Thymus (tissue), 11 donors: Measurements from ENCODE around the gene C11orf52. TPM values are rescaled to one million over a fixed set of nuclear protein-coding genes. Genes with fewer than 3 reads are reported as not detected.

Experiments used
- DNase-seq, 9 donors: peaks; one replicate each; pipeline ENCODE4 v3.0.0-alpha.2; 2013; ENCODE audit warnings: low spot score in 9 of 9, low read depth in 6 of 9, missing footprints in 1 of 9
- H3K27ac ChIP-seq, 2 donors: one replicate each; pipeline ENCODE4 v1.5.1; 2013; ENCODE audit warnings: control low read depth in 1 of 2, low read depth in 1 of 2, low read length in 1 of 2, mild to moderate bottlenecking in 1 of 2, moderate library complexity in 1 of 2
- H3K27me3 ChIP-seq, 2 donors: one replicate each; pipeline ENCODE4 v1.5.1; 2013; ENCODE audit warnings: low read length in 1 of 2; ENCODE audit not compliant: control insufficient read depth in 2 of 2, insufficient read depth in 1 of 2
- H3K36me3 ChIP-seq, 2 donors: one replicate each; pipeline ENCODE4 v1.5.1; 2013; ENCODE audit warnings: low read length in 1 of 2, mild to moderate bottlenecking in 1 of 2, moderate library complexity in 1 of 2; ENCODE audit not compliant: control insufficient read depth in 2 of 2, insufficient read depth in 2 of 2
- H3K4me1 ChIP-seq, 2 donors: one replicate each; pipeline ENCODE4 v1.5.1; 2013; ENCODE audit warnings: low read length in 2 of 2; ENCODE audit not compliant: control insufficient read depth in 2 of 2, insufficient read depth in 2 of 2
- H3K4me3 ChIP-seq, 2 donors: one replicate each; pipeline ENCODE4 v1.5.1; 2013; ENCODE audit warnings: low read length in 2 of 2, control low read depth in 1 of 2, mild to moderate bottlenecking in 1 of 2
- H3K9me3 ChIP-seq, 2 donors: one replicate each; pipeline ENCODE4 v1.5.1; 2013; ENCODE audit warnings: low read length in 1 of 2, mild to moderate bottlenecking in 1 of 2; ENCODE audit not compliant: control insufficient read depth in 2 of 2, insufficient read depth in 1 of 2
- WGBS: extraction: QIAGEN DNeasy Blood & Tissue Kit; methylation state at CpG from one replicate; pipeline ENCODE4 v1.1.7; 2013; 5-methylcytosine and 5-hydroxymethylcytosine counted together
- polyA plus RNA-seq: library from polyadenylated mRNA; stranded (reverse); fragments of 200-250 nt; gene quantifications from one replicate; pipeline ENCODE4 v1.2.3, GENCODE V29; 2013
- total RNA-seq: library from RNA; stranded (reverse); fragments of 120-200 nt; gene quantifications from one replicate; pipeline ENCODE4 v1.2.4, GENCODE V29; 2013
- donor health status: healthy.

The C11orf52 gene
- total and polyA plus RNA-seq, 2 donors: 1.3 to 3.6 TPM

DNA sequence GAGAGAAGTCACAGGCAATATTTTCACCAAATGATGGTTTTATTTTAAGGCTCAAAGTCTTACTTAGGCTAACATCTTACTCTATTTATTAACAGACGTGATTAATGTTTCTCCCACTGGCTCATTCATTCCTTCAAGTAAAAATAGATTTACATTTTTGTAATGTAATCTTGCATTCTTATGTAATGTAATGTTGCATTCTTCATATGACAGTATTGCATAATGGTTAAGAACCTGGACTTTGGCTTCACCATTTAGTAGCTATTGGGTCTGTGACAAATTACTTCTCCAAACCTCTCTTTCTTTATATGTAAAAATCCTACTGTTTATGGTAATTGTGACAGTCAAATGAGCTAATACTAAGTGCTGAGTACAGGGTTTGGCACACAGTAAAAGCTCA, 15.2 kb downstream of the C11orf52 start:
- no peaks in the 10 kb centered on the region for H3K9me3 ChIP-seq
- 95% methylated on average over 1 of the region's 1 CpG for WGBS
- H3K27me3 ChIP-seq: peaks cover 0 to 5% of the 10 kb centered on the region in 2 donors
- H3K4me1 ChIP-seq: peaks cover 5 to 28% of the 10 kb centered on the region in 2 donors
- no peak overlapping the region for H3K4me3 ChIP-seq
- no peak for DNase-seq
- no peaks in the 10 kb centered on the region for H3K36me3 ChIP-seq
- no peak overlapping the region for H3K27ac ChIP-seq

DNA sequence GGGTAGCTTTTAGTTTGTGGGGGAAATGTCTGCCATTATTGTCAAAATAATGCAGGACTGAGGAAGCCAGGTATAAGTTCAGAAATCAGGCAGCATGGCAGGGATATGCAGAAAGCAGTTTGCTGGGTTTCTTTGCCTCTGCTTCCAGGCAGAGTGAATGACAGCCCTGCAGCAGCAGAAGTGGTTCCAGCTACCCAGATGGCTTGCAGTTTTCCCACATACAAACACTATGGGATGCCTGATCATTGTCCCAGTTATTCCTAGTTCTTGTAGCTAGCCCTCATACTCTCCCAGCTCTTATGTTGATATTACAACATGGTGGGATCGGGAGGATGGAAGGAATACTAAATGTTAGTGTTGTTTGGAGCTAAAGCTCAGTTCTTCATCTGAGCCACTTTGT, 15.6 kb downstream of the C11orf52 start:
- Histone ChIP-seq H3K4me3 (no peak overlapping the region), H3K4me1 (peaks cover 5 to 30% of the 10 kb centered on the region in 2 donors), H3K27me3 (peaks cover 0 to 5% of the 10 kb centered on the region in 2 donors), H3K36me3 (no peaks in the 10 kb centered on the region), H3K27ac (no peak overlapping the region), H3K9me3 (no peaks in the 10 kb centered on the region)
- 97% methylated on average over 1 of the region's 1 CpG for WGBS
- no peak for DNase-seq

DNA sequence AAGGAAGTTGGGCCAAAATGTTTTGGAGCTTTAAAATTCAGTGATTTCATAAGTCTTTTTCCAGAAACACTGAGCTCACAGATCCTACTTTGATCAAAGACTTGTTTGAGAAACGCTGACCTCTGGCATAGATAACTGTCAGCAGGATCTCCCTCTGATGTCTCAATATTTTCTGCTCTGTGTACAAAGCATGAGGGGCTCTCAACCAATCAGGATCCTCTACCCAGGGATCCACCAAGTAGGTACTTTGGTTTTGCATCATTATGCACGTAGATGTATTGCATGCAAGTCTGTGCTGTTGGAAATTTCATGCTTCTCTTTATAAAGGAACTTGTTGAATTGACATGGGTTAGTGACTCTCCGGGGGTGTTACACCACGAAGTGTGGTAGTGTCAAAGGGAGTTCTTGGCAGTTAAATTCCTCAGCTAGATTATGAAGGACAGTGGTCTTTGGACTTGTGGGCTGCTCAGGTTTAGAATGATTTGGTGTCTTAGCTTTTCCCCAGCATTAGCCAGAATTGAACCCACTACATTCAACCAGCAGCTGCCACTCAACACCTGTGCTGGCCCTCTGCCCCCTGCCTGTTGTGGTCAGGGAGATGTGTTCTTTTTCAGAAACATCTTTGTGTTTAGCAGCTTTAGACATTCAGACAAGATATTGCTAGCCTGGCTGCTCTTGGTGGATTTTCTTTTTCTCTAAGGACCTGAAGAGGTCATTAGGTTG, 16.8 kb downstream of the C11orf52 start:
- DNase-seq: peak in 1 of 9 donors; percentile 7
- no peaks in the 10 kb centered on the region for H3K36me3 ChIP-seq
- H3K4me1 ChIP-seq: peaks cover 5 to 30% of the 10 kb centered on the region in 2 donors
- no peaks in the 10 kb centered on the region for H3K9me3 ChIP-seq
- H3K4me3 ChIP-seq: no peak overlapping the region
- H3K27ac ChIP-seq: no peak overlapping the region
- 93% methylated on average over 4 of the region's 4 CpGs for WGBS
- H3K27me3 ChIP-seq: peaks cover 0 to 5% of the 10 kb centered on the region in 2 donors

DNA sequence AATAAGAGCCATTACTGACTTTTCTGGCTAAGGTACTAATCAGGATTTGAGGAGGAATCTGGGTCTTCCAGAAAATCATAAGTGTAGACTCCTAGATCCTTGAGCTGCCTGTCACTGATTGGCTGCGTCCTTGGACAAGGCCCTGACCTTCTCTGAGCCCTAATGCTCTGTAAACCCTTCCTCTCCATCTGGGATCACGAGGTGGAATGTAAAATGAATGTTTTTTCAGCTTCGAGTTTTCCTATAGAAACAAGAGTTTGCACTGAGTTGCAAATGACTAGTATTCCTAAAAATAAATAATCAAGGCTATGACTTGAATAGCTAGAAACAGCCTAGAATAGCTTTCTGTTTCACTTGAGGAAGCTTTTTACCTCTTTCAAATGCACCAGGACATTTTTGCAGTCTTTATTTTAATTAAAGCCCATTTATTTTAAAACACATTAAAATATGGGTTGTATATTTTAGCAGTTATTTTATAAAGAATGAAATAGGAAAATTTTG, 17.4 kb downstream of the C11orf52 start:
- H3K27ac ChIP-seq: no peak overlapping the region
- no peaks in the 10 kb centered on the region for H3K36me3 ChIP-seq
- H3K4me3 ChIP-seq: peak overlapping the region in 1 of 2 donors; percentile 57
- H3K4me1 ChIP-seq: peaks cover 5 to 30% of the 10 kb centered on the region in 2 donors
- H3K9me3 ChIP-seq: no peaks in the 10 kb centered on the region
- H3K27me3 ChIP-seq: peaks cover 0 to 5% of the 10 kb centered on the region in 2 donors
- DNase-seq: peak in 1 of 9 donors; percentile 5
- 72% methylated on average over 3 of the region's 3 CpGs for WGBS

DNA sequence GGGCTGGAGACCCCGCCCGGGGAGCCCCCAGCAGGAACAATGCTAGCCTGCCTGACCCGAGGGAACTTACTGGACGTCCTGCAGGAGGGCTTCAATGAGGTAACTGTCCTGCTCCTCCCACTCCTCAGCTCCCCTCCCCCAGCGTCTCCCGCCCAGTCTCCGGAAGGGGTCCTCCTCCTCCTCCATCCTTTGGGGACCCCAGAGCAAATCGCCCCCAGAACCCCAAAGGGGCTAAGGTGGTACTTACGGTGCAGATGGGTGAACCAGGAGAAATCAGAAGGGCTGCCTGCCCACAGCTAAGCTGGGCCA, 18.7 kb downstream of the C11orf52 start:
- Histone ChIP-seq H3K27me3 (peaks cover 0 to 5% of the 10 kb centered on the region in 2 donors), H3K4me3 (peak overlapping the region; percentile 57 to 67), H3K36me3 (no peaks in the 10 kb centered on the region), H3K4me1 (peaks cover 5 to 30% of the 10 kb centered on the region in 2 donors), H3K27ac (peak overlapping the region in 1 of 2 donors; percentile 33), H3K9me3 (no peaks in the 10 kb centered on the region)
- WGBS: 37% methylated on average over 9 of the region's 9 CpGs
- DNase-seq: no peak

DNA sequence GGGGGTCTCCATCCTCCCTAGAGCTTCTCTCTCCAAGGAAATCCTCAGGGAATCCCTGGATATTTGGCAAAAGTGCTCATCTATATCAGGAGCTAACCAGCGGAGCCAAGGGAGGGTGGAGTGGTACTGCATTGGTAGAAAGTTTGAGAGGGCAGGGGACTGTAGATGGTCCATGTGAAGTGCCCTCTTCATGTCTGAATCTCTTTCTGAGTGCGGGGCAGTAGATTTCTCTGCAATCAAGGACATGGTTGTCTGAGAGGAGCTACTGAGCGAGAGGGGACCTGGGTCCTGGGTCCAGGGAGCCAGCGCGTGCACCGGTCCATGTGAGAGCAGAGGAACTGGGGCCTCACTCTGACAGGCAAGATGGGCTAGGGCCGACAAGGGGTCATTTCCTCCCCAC, 19.1 kb downstream of the C11orf52 start:
- no peaks in the 10 kb centered on the region for H3K36me3 ChIP-seq
- H3K4me1 ChIP-seq: peaks cover 5 to 30% of the 10 kb centered on the region in 2 donors
- H3K27ac ChIP-seq: peak overlapping the region in 1 of 2 donors; percentile 54
- 85% methylated on average over 7 of the region's 7 CpGs for WGBS
- no peak overlapping the region for H3K4me3 ChIP-seq
- H3K9me3 ChIP-seq: no peaks in the 10 kb centered on the region
- H3K27me3 ChIP-seq: peaks cover 0 to 5% of the 10 kb centered on the region in 2 donors
- peak in 1 of 9 donors; percentile 10 for DNase-seq

DNA sequence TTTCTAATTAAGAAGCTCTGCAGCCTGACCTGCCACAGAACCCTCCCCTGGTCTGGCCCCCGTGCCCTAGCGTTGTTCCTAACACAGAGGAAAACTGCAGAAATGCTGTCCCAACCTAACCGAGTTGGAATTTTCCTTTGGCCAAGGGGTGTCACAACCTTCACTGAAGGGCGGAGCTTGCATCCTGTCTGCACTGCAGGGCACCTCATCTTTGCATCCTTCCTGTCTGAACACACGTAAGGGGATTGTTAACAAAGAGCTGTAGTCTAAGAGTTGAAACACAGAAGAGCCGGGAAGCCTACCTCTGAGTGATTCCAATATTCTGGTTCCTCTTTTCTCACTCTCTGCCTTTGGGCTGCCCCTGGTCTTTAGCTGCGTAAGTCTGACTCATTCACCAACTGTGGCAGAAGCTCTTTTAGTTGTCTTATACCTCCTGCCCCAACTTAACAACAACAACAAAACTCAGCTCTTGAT, 20.0 kb downstream of the C11orf52 start:
- DNase-seq: peak in 2 of 9 donors; percentile 30 to 50
- no peaks in the 10 kb centered on the region for H3K36me3 ChIP-seq
- H3K27me3 ChIP-seq: peaks cover 0 to 5% of the 10 kb centered on the region in 2 donors
- WGBS: 19% methylated on average over 7 of the region's 7 CpGs
- H3K4me1 ChIP-seq: peaks cover 5 to 33% of the 10 kb centered on the region in 2 donors
- H3K4me3 ChIP-seq: no peak overlapping the region
- no peaks in the 10 kb centered on the region for H3K9me3 ChIP-seq
- H3K27ac ChIP-seq: peak overlapping the region in 1 of 2 donors; percentile 50

DNA sequence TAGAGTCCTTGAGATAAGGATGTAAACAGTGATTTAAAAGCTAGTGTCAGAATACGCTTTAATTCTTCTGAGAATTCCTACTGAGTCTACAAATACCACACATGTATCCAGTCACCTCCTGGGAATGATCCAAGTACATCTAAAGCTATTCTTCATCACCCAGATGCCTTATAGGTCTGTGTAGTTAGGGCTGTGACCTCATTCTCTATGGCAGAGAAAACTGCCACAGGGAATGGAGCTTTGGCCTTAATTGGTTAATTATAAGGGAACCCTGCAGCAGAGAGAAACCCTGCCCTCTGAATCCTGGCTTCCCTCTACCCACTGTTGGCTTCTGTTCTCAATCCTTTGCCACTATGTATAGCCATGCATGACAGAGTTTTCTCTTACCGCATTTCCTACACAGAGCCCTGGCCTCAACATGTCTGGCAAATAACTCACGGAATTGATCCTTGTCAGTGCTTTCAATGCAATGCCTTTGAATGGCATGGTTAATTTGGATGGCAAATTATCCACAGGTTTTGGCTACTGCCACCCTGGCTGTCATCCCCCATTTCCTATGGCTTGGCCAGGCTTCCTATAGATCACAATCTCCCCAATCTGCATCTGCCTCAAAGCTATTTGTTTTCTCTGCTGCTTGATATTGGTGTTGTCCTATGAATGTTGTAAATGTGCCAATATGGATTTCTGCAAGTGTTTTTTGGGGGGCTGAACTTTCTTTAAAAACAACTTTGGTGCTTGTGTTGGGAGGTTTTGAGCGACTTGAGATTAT, 21.3 kb downstream of the C11orf52 start:
- WGBS: 93% methylated on average over 4 of the region's 4 CpGs
- Histone ChIP-seq H3K9me3 (no peaks in the 10 kb centered on the region), H3K4me1 (peaks cover 5 to 32% of the 10 kb centered on the region in 2 donors), H3K4me3 (no peak overlapping the region), H3K27ac (no peak overlapping the region), H3K27me3 (peaks cover 0 to 5% of the 10 kb centered on the region in 2 donors), H3K36me3 (no peaks in the 10 kb centered on the region)
- DNase-seq: no peak

DNA sequence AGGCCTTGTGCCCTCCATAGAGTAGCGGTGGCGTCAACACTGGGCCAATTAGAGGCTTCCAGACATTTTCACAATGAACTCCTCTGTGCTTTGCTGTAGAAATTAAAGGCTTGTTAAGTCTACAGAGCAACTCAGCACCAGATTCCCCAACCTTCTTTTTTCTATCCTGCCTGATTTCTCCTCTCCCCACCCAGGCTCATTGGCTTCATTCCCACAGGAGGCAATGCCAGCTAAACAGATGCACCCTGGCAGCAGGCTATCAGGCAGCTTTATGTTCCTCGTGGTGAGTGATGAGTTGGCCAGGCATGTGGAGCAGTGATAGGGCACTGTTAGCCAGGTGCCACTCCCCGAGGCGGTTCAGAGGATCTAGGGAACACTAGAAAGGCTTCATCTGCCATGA, 23.2 kb downstream of the C11orf52 start:
- Histone ChIP-seq H3K27ac (no peak overlapping the region), H3K4me1 (peaks cover 2 to 21% of the 10 kb centered on the region in 2 donors)

More for the DNA sequence above, 23.2 kb downstream of the C11orf52 start:
- 96% methylated on average over 5 of the region's 5 CpGs for WGBS
- no peak for DNase-seq
- no peaks in the 10 kb centered on the region for H3K36me3 ChIP-seq
- no peaks in the 10 kb centered on the region for H3K9me3 ChIP-seq
- peaks cover 0 to 5% of the 10 kb centered on the region in 2 donors for H3K27me3 ChIP-seq
- H3K4me3 ChIP-seq: no peak overlapping the region
